ENCODE results near the gene PAWR. TPM values are rescaled to one million over a fixed set of nuclear protein-coding genes. Genes with fewer than 3 reads are reported as not detected.

PAWR gene
- total and polyA plus RNA-seq, 2 donors (not counting 3 experiments of a cell fraction or from before 2014, with no cell fraction given) = 18.3 to 154 TPM

DNA sequence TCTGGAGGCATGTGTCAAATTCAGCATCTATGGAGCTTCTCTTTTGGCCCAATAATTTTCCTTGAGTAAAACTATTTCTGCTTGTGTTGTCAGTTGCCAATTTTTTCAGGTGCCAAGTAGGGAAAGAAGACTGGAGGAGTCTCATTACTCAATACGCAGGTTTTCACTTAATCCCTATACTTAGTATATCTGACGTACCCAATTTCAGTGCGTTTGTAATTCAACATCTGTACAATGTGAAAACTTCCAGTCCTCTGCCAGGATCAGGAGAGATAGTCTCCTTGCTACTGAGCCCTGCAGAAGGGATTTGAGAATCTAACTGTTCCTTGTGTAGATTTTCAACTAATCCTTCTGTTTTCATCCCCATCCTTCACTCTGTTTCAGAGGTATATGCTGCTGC, 5.7 kb upstream of the PAWR start:
- CTCF ChIA-PET = no interaction called here
- H3K4me1 ChIP-seq (ENCODE audit: control insufficient read depth, extremely low read depth, insufficient read depth, low read length) = peaks cover 7% of the 10 kb centered on the region
- H3K4me3 ChIP-seq (replicated peaks in 1 of 3; ENCODE audit: insufficient read depth in 1 of 3, low read depth in 1 of 3, low read length in 3 of 3) = no peak overlapping the region
- H3K36me3 ChIP-seq (ENCODE audit: control insufficient read depth in 2 of 2, extremely low read depth in 1 of 2, insufficient read depth in 2 of 2, low read length in 2 of 2) = no peaks in the 10 kb centered on the region
- no peak overlapping the region for H2AFZ ChIP-seq (ENCODE audit: low read depth, low read length)
- FAIRE-seq = no peak
- no peak overlapping the region for H3K9ac ChIP-seq (replicated peaks; ENCODE audit: extremely low read depth, insufficient read depth, low read length)
- H3K79me2 ChIP-seq (ENCODE audit: control insufficient read depth, insufficient read depth, low read length) = peaks cover 4% of the 10 kb centered on the region
- no peak overlapping the region for H3K4me2 ChIP-seq (ENCODE audit: insufficient read depth, low read length)
- BruUV-seq (replicated peaks) = no TSS peak
- H3K27ac ChIP-seq (ENCODE audit: insufficient read depth, low read depth, low read length) = no peak overlapping the region
- POLR2A ChIA-PET = no interaction called here
- TF ChIP-seq, protein P1, sequence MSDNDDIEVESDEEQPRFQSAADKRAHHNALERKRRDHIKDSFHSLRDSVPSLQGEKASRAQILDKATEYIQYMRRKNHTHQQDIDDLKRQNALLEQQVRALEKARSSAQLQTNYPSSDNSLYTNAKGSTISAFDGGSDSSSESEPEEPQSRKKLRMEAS (IDR thresholded peaks at IDR 0.05; ENCODE audit: insufficient read depth, insufficient read length) = no peak
- TF ChIP-seq POLR2AphosphoS5 (IDR thresholded peaks at IDR 0.05; ENCODE audit: insufficient read depth, low read depth, low read length) (no peak), MYC (IDR thresholded peaks at IDR 0.05; ENCODE audit: low read depth, low read length) (no peak)
- dilution Hi-C loops (cut with MboI; ENCODE audit: extremely low pct_ligation_motif_present, low sequenced_read_pairs) (no loop called here), intact Hi-C loops (cut with micrococcal nuclease) (no loop called here)
- no peaks in the 10 kb centered on the region for H3K9me3 ChIP-seq (replicated peaks; ENCODE audit: control insufficient read depth, insufficient read depth, low read length)
- no peak for DNase-seq (ENCODE audit: low read depth, low spot score)
- H3K9me1 ChIP-seq (replicated peaks; ENCODE audit: control insufficient read depth, extremely low read depth, insufficient read depth, low read length) = no peaks in the 10 kb centered on the region
- H3K27me3 ChIP-seq (ENCODE audit: control insufficient read depth in 2 of 2, insufficient read depth in 2 of 2, low read length in 2 of 2) = no peaks in the 10 kb centered on the region
- no peaks in the 10 kb centered on the region for H4K20me1 ChIP-seq (replicated peaks; ENCODE audit: control insufficient read depth, extremely low read depth, insufficient read depth, low read length)

DNA sequence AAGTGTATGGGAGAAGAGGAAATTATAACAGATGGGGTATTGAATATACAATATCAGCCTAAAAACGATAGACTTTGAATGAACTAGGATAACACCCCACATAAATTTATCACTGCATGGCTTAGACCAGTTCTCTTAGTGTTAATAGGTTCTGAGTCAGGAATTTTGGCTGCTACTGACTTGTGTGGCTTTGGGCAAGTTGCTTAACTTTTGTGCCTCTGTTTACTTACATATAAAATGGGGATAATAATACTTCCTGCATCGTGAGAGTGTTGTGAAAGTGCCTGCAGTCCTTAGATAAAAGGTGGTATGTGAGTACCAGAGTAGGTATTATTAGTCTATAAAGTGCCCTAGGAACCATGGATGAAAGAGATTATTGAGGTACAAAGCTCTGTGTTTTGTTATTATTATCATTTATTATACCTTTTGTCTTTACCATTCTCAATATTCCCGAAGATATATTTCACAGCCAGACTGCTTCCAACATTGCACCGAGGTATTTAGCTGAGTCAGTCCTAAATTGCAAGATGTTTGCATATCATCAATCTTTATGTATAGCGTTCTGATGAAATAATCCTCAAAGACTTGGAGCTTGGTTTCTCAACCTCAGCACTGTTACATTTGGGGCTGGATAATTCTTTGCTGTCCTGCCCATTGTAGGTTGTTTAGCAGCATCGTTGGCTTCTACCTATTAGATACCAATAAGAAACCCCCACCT, 2.3 kb upstream of the PAWR start:
- Histone ChIP-seq H3K36me3 (ENCODE audit: control insufficient read depth in 2 of 2, extremely low read depth in 1 of 2, insufficient read depth in 2 of 2, low read length in 2 of 2) (no peaks in the 10 kb centered on the region), H3K4me3 (replicated peaks in 1 of 3; ENCODE audit: insufficient read depth in 1 of 3, low read depth in 1 of 3, low read length in 3 of 3) (no peak overlapping the region), H2AFZ (ENCODE audit: low read depth, low read length) (no peak overlapping the region), H3K79me2 (ENCODE audit: control insufficient read depth, insufficient read depth, low read length) (peaks cover 28% of the 10 kb centered on the region), H4K20me1 (replicated peaks; ENCODE audit: control insufficient read depth, extremely low read depth, insufficient read depth, low read length) (no peaks in the 10 kb centered on the region), H3K9me1 (replicated peaks; ENCODE audit: control insufficient read depth, extremely low read depth, insufficient read depth, low read length) (no peaks in the 10 kb centered on the region), H3K27ac (ENCODE audit: insufficient read depth, low read depth, low read length) (no peak overlapping the region), H3K27me3 (ENCODE audit: control insufficient read depth in 2 of 2, insufficient read depth in 2 of 2, low read length in 2 of 2) (no peaks in the 10 kb centered on the region), H3K9me3 (replicated peaks; ENCODE audit: control insufficient read depth, insufficient read depth, low read length) (no peaks in the 10 kb centered on the region), H3K4me1 (ENCODE audit: control insufficient read depth, extremely low read depth, insufficient read depth, low read length) (peaks cover 9% of the 10 kb centered on the region), H3K9ac (replicated peaks; ENCODE audit: extremely low read depth, insufficient read depth, low read length) (no peak overlapping the region), H3K4me2 (ENCODE audit: insufficient read depth, low read length) (no peak overlapping the region)
- dilution Hi-C loops (cut with MboI; ENCODE audit: extremely low pct_ligation_motif_present, low sequenced_read_pairs) (no loop called here), intact Hi-C loops (cut with micrococcal nuclease) (loop anchor here (5.0 kb wide), 2 partner anchors 149 to 286 kb away; no protein-coding TSS in a partner anchor)
- ChIA-PET POLR2A (no interaction called here), CTCF (interaction anchor here (0.7 to 2.2 kb wide), 4 partner anchors 21 to 494 kb away, joined by 3 to 6 read pairs (median 4); no protein-coding TSS in a partner anchor)
- DNase-seq (ENCODE audit: low read depth, low spot score) (no peak), FAIRE-seq (no peak)
- no TSS peak for BruUV-seq (replicated peaks)
- no peak for TF ChIP-seq JUN (IDR thresholded peaks at IDR 0.05; ENCODE audit: borderline replicate concordance, insufficient read depth, insufficient read length, low read depth)
- no peak for TF ChIP-seq MYC (IDR thresholded peaks at IDR 0.05; ENCODE audit: low read depth, low read length)
- no peak for TF ChIP-seq POLR2A (IDR thresholded peaks at IDR 0.05; ENCODE audit: low read depth, low read length)
- TF ChIP-seq, protein P2, sequence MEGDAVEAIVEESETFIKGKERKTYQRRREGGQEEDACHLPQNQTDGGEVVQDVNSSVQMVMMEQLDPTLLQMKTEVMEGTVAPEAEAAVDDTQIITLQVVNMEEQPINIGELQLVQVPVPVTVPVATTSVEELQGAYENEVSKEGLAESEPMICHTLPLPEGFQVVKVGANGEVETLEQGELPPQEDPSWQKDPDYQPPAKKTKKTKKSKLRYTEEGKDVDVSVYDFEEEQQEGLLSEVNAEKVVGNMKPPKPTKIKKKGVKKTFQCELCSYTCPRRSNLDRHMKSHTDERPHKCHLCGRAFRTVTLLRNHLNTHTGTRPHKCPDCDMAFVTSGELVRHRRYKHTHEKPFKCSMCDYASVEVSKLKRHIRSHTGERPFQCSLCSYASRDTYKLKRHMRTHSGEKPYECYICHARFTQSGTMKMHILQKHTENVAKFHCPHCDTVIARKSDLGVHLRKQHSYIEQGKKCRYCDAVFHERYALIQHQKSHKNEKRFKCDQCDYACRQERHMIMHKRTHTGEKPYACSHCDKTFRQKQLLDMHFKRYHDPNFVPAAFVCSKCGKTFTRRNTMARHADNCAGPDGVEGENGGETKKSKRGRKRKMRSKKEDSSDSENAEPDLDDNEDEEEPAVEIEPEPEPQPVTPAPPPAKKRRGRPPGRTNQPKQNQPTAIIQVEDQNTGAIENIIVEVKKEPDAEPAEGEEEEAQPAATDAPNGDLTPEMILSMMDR (IDR thresholded peaks at IDR 0.05; ENCODE audit: extremely low read depth in 1 of 2, insufficient read depth in 1 of 2, low read depth in 1 of 2, low read length in 2 of 2) = no peak
- no peak for TF ChIP-seq POLR2AphosphoS5 (IDR thresholded peaks at IDR 0.05; ENCODE audit: insufficient read depth, low read depth, low read length)
- TF ChIP-seq GATA2 (IDR thresholded peaks at IDR 0.05; ENCODE audit: insufficient read depth, insufficient read length, low read depth, low read length) = no peak
- no peak for TF ChIP-seq FOS (IDR thresholded peaks at IDR 0.05; ENCODE audit: borderline replicate concordance, insufficient read depth, low read length)
- no peak for TF ChIP-seq EZH2 (IDR thresholded peaks at IDR 0.05; ENCODE audit: borderline replicate concordance, low read depth, low read length, severe bottlenecking)
- TF ChIP-seq, protein P1 (IDR thresholded peaks at IDR 0.05; ENCODE audit: insufficient read depth, insufficient read length) = no peak

All from endothelial cell of umbilical vein (primary cell).